ENCODE results near the gene CDKL1.

DNA sequence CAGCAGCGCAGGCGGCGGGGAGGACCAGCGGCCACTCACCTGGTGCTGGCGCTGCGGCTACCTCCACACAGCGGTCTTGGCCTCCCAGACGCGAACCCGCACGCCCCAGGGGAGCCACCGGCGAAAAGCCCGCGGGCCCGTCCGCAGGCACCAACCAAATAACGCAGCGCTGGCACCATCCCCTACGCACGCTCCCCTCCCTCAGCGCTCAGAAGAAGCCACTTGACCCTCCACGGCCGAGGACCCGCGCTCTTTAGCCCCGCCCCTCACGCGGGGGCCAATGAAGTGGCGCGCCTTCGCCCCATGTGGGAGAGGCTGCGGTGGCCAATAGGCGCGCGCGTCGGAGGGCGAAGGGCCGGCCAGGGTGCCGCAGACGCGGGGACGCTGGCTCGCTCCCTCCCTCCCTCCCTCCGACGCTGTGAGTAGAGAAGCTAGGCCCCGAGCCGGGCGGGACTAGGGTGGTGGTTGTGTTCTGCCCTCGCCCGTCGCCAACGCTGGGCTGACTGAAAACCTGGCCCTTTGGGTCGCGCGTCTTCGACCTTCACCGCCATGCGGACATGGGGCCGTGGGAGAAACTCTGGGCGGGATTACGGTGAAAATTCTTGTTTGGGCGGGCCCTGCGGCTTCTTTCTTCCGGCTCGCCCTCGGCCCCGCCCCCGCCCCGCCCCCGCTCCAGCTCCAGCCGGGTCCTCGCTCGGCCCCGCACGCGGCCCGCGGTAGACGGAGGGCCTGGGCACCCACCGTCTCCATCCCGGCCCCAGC lies 84.5 kb downstream of the CDKL1 start, which contains the start of the genes DMAC2L and L2HGDH:
- TF ChIP-seq, protein P1, sequence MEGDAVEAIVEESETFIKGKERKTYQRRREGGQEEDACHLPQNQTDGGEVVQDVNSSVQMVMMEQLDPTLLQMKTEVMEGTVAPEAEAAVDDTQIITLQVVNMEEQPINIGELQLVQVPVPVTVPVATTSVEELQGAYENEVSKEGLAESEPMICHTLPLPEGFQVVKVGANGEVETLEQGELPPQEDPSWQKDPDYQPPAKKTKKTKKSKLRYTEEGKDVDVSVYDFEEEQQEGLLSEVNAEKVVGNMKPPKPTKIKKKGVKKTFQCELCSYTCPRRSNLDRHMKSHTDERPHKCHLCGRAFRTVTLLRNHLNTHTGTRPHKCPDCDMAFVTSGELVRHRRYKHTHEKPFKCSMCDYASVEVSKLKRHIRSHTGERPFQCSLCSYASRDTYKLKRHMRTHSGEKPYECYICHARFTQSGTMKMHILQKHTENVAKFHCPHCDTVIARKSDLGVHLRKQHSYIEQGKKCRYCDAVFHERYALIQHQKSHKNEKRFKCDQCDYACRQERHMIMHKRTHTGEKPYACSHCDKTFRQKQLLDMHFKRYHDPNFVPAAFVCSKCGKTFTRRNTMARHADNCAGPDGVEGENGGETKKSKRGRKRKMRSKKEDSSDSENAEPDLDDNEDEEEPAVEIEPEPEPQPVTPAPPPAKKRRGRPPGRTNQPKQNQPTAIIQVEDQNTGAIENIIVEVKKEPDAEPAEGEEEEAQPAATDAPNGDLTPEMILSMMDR (IDR thresholded peaks at IDR 0.05; ENCODE audit: insufficient read depth, low read depth, low read length), result no peak
- no peak for TF ChIP-seq EZH2 (IDR thresholded peaks at IDR 0.05; ENCODE audit: insufficient read depth, low read length)

All from astrocyte (in vitro differentiated cells and primary cell).